ENCODE measurements around the gene NAALADL2.
"Not testable (repeated sequence)": the region's sequence is repeated elsewhere in the genome, so short reads cannot be mapped to it uniquely, and the experiment has no call there.

Gene NAALADL2

GRCh38 chr3:175835763-175836162 lies 976.6 kb downstream of the NAALADL2 start:
- H3K36me3 ChIP-seq (ENCODE audit: insufficient read depth, low read length); H3K9ac ChIP-seq (ENCODE audit: low read depth, low read length); H3K9me3 ChIP-seq (ENCODE audit: control insufficient read depth, insufficient read depth, low read length): not testable (repeated sequence)
- H3K4me1 ChIP-seq (ENCODE audit: insufficient read depth, low read length): peaks cover 14% of the 10 kb centered on the region

- peaks cover 14% of the 10 kb centered on the region for H3K4me1 ChIP-seq (ENCODE audit: insufficient read depth, low read length)
- H3K9ac ChIP-seq (ENCODE audit: low read depth, low read length): no peak overlapping the region
- H3K9me3 ChIP-seq (ENCODE audit: control insufficient read depth, insufficient read depth, low read length): no peaks in the 10 kb centered on the region
- H3K36me3 ChIP-seq (ENCODE audit: insufficient read depth, low read length): no peaks in the 10 kb centered on the region
Measured at GRCh38 chr3:175836617-175837016, 977.5 kb downstream of the NAALADL2 start.

- Histone ChIP-seq H3K36me3 (ENCODE audit: insufficient read depth, low read length) (no peaks in the 10 kb centered on the region), H3K9me3 (ENCODE audit: control insufficient read depth, insufficient read depth, low read length) (no peaks in the 10 kb centered on the region), H3K4me1 (ENCODE audit: insufficient read depth, low read length) (peaks cover 14% of the 10 kb centered on the region), H3K9ac (ENCODE audit: low read depth, low read length) (no peak overlapping the region)
Measured at GRCh38 chr3:175837962-175838361, 978.8 kb downstream of the NAALADL2 start.

DNA sequence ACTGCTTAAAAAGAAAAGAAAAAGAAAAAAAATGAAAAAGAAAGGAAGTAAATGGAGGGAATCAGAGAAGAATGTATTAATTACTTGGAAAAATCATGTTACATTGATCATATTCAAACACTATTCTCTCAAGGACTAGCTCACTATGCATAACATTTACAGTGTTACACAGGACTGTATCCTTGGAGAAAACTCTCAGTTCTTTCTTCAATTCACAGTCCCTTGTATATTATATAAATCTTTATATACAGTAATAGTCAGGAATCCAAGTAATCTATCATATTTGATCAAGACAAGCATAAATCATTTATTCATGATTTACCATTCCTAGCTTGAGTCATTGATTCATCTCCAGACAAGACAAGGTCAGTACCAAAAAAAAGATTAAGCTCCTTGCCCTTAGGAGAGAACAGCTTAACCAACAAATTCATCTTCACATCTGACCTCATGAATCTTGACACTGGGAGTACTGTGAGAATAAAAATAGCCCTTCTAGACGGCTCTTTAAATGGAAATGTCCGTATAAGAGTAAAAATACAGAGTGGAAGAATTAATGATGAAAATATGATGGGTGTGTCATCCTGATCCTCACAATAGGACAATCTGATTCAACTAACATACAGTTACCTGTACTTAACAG lies 980.4 kb downstream of the NAALADL2 start:
- H3K9me3 ChIP-seq (ENCODE audit: control insufficient read depth, insufficient read depth, low read length): no peaks in the 10 kb centered on the region
- peaks cover 14% of the 10 kb centered on the region for H3K4me1 ChIP-seq (ENCODE audit: insufficient read depth, low read length)
- no peak overlapping the region for H3K9ac ChIP-seq (ENCODE audit: low read depth, low read length)
- no peaks in the 10 kb centered on the region for H3K36me3 ChIP-seq (ENCODE audit: insufficient read depth, low read length)

DNA sequence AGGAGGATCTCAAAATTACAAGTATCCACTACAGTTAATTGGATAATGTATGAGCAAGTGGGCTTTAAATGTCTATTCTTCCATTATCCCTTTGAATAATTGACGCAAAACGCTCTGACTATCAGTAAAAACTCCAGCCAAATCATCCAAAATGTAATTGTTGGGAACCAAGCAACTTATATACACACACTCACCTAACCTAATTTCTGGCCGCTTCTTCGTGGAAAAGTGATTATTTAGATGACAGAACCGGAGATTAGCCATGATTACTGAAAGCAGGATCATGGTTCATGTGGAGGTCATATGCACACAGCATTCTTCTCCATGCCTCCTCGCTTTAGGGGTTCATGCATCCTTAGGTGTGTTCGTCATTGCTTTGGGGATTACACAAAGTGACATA lies 992.4 kb downstream of the NAALADL2 start:
- peaks cover 4% of the 10 kb centered on the region; the same call in 1 of the 2 replicates for H3K4me1 ChIP-seq (ENCODE audit: insufficient read depth, low read length)
- H3K9me3 ChIP-seq (ENCODE audit: control insufficient read depth, insufficient read depth, low read length): no peaks in the 10 kb centered on the region
- H3K9ac ChIP-seq (ENCODE audit: low read depth, low read length): no peak overlapping the region
- no peaks in the 10 kb centered on the region for H3K36me3 ChIP-seq (ENCODE audit: insufficient read depth, low read length)

DNA sequence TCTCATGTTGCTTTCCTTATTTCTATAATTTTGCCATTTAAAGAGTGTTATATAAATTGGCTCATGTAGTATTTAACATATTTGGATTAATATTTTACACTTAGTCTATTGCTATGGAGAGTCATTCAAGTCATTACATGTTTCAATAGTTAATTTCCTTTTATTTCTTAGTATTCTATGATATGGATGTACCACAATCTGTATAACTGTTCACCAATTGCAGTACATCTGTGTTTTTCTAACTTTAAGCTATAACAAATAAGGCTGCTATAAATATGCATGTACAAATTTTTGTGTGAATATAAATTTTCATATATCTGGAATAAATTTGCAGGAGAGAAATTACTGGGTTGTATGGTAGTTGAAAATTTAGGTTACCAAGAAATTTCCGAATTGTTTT lies 993.4 kb downstream of the NAALADL2 start:
- H3K9me3 ChIP-seq (ENCODE audit: control insufficient read depth, insufficient read depth, low read length): no peaks in the 10 kb centered on the region
- H3K9ac ChIP-seq (ENCODE audit: low read depth, low read length): no peak overlapping the region
- H3K4me1 ChIP-seq (ENCODE audit: insufficient read depth, low read length): peaks cover 4% of the 10 kb centered on the region; the same call in 1 of the 2 replicates
- H3K36me3 ChIP-seq (ENCODE audit: insufficient read depth, low read length): no peaks in the 10 kb centered on the region

DNA sequence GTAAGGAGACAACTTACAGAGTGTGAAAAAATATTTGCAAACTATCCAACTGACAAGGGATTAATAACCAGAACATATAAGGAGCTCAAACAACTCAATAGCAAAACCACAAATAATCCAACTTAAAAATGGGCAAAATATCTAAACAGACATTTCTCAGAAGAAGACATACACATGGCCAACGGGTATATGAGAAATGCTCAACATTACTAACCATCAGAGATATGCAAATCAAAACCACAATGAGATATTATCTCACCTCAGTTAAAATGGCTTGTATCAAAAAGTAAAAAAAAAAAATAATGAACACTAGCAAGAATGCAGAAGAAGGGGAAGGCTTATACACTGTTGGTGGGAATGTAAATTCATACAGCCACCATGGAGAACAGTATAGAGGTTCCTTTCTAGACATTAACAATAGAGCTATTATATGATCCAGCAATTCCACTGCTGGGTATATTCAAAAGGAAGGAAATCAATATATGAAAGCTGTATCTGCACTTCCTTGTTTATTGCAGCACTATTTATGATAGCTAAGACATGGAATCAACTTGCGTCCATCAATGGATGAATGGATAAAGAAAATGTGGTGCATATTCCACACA lies 998.6 kb downstream of the NAALADL2 start:
- H3K9ac ChIP-seq (ENCODE audit: low read depth, low read length): no peak overlapping the region
- H3K4me1 ChIP-seq (ENCODE audit: insufficient read depth, low read length): no peaks in the 10 kb centered on the region
- no peaks in the 10 kb centered on the region for H3K36me3 ChIP-seq (ENCODE audit: insufficient read depth, low read length)
- H3K9me3 ChIP-seq (ENCODE audit: control insufficient read depth, insufficient read depth, low read length): no peaks in the 10 kb centered on the region
